IMR-90 (cell line): Measurements from ENCODE around the gene PPP2R5E. TPM values are rescaled to one million over a fixed set of nuclear protein-coding genes. Genes with fewer than 3 reads are reported as not detected.
A peak's percentile ranks its signal among the peaks of the same experiment; 100 is the strongest.

Experiments
- ATAC-seq: fragments of 200-7000 bp; cut with Tn5 transposase; 2 replicates; pipeline ENCODE4 v1.9.1; 2020; ENCODE audit warnings: low read depth, mild to moderate bottlenecking, moderate library complexity
- BruUV-seq: library from RNA; stranded (reverse); fragments of 400-500 nt; replicated peaks from 2 replicates; lab custom pipeline; 2021; lab: Mats Ljungman, UMichigan
- CTCF ChIA-PET: fragments of 300-600 bp; formaldehyde crosslinking; extraction: SDS; loops from one replicate; lab custom pipeline; 2021; ENCODE audit warnings: antibody characterized with exemption; lab: Yijun Ruan, JAX
- POLR2A ChIA-PET: fragments of 300-600 bp; sonication (Branson Sonifier 250); formaldehyde crosslinking; loops from one replicate; lab custom pipeline; 2022; ENCODE audit warnings: antibody characterized with exemption; ENCODE audit not compliant: unreplicated experiment; lab: Charles Lee
- DNase-seq: peaks from one replicate; pipeline ENCODE4 v3.0.0; 2013
- H2AFZ ChIP-seq: replicated peaks from 2 replicates; pipeline ENCODE3; 2013; ENCODE audit warnings: low read length, mild to moderate bottlenecking; ENCODE audit not compliant: poor library complexity
- H2AK5ac ChIP-seq: 2 replicates; pipeline ENCODE4 v1.6.1; 2013; ENCODE audit warnings: low read depth, low read length, inconsistent platforms
- H2AK9ac ChIP-seq: replicated peaks from 2 replicates; pipeline ENCODE3; 2013; ENCODE audit warnings: mild to moderate bottlenecking, low read depth, low read length, moderate library complexity; ENCODE audit not compliant: poor library complexity
- H2BK120ac ChIP-seq: 2 replicates; pipeline ENCODE4 v1.6.1; 2013; ENCODE audit warnings: low read depth, low read length, inconsistent platforms
- H2BK15ac ChIP-seq: 3 replicates; pipeline ENCODE4 v1.6.1; 2013; ENCODE audit warnings: low read depth, low read length, inconsistent platforms
- H2BK20ac ChIP-seq: 2 replicates; pipeline ENCODE4 v1.6.1; 2013; ENCODE audit warnings: low read depth, mild to moderate bottlenecking, inconsistent platforms, low read length, moderate library complexity
- H2BK5ac ChIP-seq: 2 replicates; pipeline ENCODE4 v1.6.1; 2013; ENCODE audit warnings: mild to moderate bottlenecking, low read depth, low read length, inconsistent platforms; ENCODE audit not compliant: poor library complexity, severe bottlenecking
- H3K14ac ChIP-seq: replicated peaks from 2 replicates; pipeline ENCODE4 v1.6.1; 2013; ENCODE audit warnings: low read depth, low read length, inconsistent platforms
- H3K18ac ChIP-seq: 2 replicates; pipeline ENCODE4 v1.6.1; 2013; ENCODE audit warnings: low read depth, low read length, control low read depth
- H3K23ac ChIP-seq: 2 replicates; pipeline ENCODE4 v1.6.1; 2013; ENCODE audit warnings: low read depth, low read length, inconsistent platforms
- H3K27ac ChIP-seq: 2 replicates; pipeline ENCODE4 v1.5.1; 2013; ENCODE audit warnings: mild to moderate bottlenecking, control low read depth, low read length; ENCODE audit not compliant: insufficient read depth
- H3K27me3 ChIP-seq: 2 replicates; pipeline ENCODE4 v1.6.1; 2013; ENCODE audit warnings: low read length; ENCODE audit not compliant: control insufficient read depth, insufficient read depth
- H3K36me3 ChIP-seq: 2 replicates; pipeline ENCODE4 v1.6.1; 2013; ENCODE audit warnings: low read length, mixed read lengths; ENCODE audit not compliant: control insufficient read depth, insufficient read depth
- H3K4ac ChIP-seq: 2 replicates; pipeline ENCODE4 v1.6.1; 2013; ENCODE audit warnings: low read depth, low read length, inconsistent platforms
- H3K4me1 ChIP-seq: 2 replicates; pipeline ENCODE4 v1.6.1; 2013; ENCODE audit warnings: low read length, mixed read lengths; ENCODE audit not compliant: control insufficient read depth, insufficient read depth
- H3K4me2 ChIP-seq: 2 replicates; pipeline ENCODE4 v1.6.1; 2013; ENCODE audit warnings: low read depth, mild to moderate bottlenecking, control low read depth, low read length, moderate library complexity
- H3K4me3 ChIP-seq: 2 replicates; pipeline ENCODE4 v1.5.1; 2013; ENCODE audit warnings: low read depth, mild to moderate bottlenecking, control low read depth, low read length, moderate library complexity; ENCODE audit not compliant: insufficient read depth
- H3K56ac ChIP-seq: 2 replicates; pipeline ENCODE4 v1.6.1; 2013; ENCODE audit warnings: low read length, inconsistent platforms; ENCODE audit not compliant: insufficient read depth; ENCODE audit errors: extremely low read depth
- H3K79me1 ChIP-seq, 2 experiments: 2 replicates each; pipeline ENCODE4 v1.6.1; 2013; ENCODE audit warnings: low read length in 2 of 2, inconsistent platforms in 1 of 2, low read depth in 1 of 2
- H3K9ac ChIP-seq: 2 replicates; pipeline ENCODE4 v1.6.1; 2013; ENCODE audit warnings: low read depth, low read length, control low read depth
- H3K9me1 ChIP-seq: 2 replicates; pipeline ENCODE4 v1.6.1; 2013; ENCODE audit warnings: low read length, inconsistent platforms; ENCODE audit not compliant: insufficient read depth
- H3K9me3 ChIP-seq: 2 replicates; pipeline ENCODE4 v1.6.1; 2013; ENCODE audit warnings: low read length; ENCODE audit not compliant: control insufficient read depth, insufficient read depth
- H4K20me1 ChIP-seq: 2 replicates; pipeline ENCODE4 v1.6.1; 2013; ENCODE audit warnings: low read length, inconsistent platforms; ENCODE audit not compliant: insufficient read depth
- H4K5ac ChIP-seq: 2 replicates; pipeline ENCODE4 v1.6.1; 2013; ENCODE audit warnings: mild to moderate bottlenecking, low read depth, low read length, control low read depth
- H4K8ac ChIP-seq, 2 experiments: 2 replicates each; pipeline ENCODE4 v1.6.1; 2013; ENCODE audit warnings: low read depth in 2 of 2, low read length in 2 of 2, control low read depth in 1 of 2, inconsistent platforms in 1 of 2
- H4K91ac ChIP-seq: 2 replicates; pipeline ENCODE4 v1.6.1; 2013; ENCODE audit warnings: low read depth, low read length, inconsistent platforms; ENCODE audit not compliant: insufficient read depth
- CTCF ChIP-seq: conservative IDR thresholded peaks from 2 replicates; pipeline ENCODE4 v1.5.1; 2012; ENCODE audit warnings: mild to moderate bottlenecking, low read depth, low read length, improper control_type of control experiment
- MAFK ChIP-seq: IDR thresholded peaks from 2 replicates; pipeline ENCODE4 v1.6.1; 2012; ENCODE audit warnings: low read depth, low read length, improper control_type of control experiment
- WGBS, 2 experiments: methylation state at CpG; one replicate each; pipeline versions ENCODE4 v1.1.5 to v1.1.7; 2013; ENCODE audit warnings: missing lambda C conversion rate in 2 of 2; ENCODE audit not compliant: insufficient read length in 1 of 2; ENCODE audit errors: extremely low coverage in 2 of 2; 5-methylcytosine and 5-hydroxymethylcytosine counted together
- dilution Hi-C: fragments of 300-500 bp; cut with HindIII; formaldehyde crosslinking; loops from one replicate; pipeline ENCODE4 v1.14.3; 2018; ENCODE audit warnings: low sequenced_read_pairs; ENCODE audit not compliant: unreplicated experiment
- in situ Hi-C: fragments of 300-500 bp; cut with MboI; formaldehyde crosslinking; loops from 3 replicates; pipeline ENCODE4 v1.14.3; 2019; ENCODE audit warnings: low sequenced_read_pairs, inconsistent platforms, mixed read lengths
- intact Hi-C: fragments of 100-400 bp; cut with micrococcal nuclease; formaldehyde crosslinking; loops from 2 replicates; pipeline ENCODE4 v1.10.0; 2022
- polyA plus RNA-seq, 3 experiments: library from polyadenylated mRNA; depleted of rRNA; stranded (reverse); fragments of >200 nt; gene quantifications; 2 replicates each; pipeline ENCODE4 v1.2.3, GENCODE V29; 2012; ENCODE audit warnings: low replicate concordance in 1 of 3
- total RNA-seq: library from RNA; depleted of rRNA; stranded (reverse); fragments of >200 nt; gene quantifications from 2 replicates; pipeline ENCODE4 v1.2.3, GENCODE V29; 2012

PPP2R5E gene
- total and polyA plus RNA-seq, 2 of the 4 experiments (the other 2 are of a cell fraction), result 9.7 to 12.2 TPM

GRCh38 chr14:63378444-63378843 lies 164.7 kb downstream of the PPP2R5E start:
- no CpG with 5 or more reads among the region's 2 CpGs for WGBS, 2 experiments

More at GRCh38 chr14:63378444-63378843, 164.7 kb downstream of the PPP2R5E start:
- H3K14ac ChIP-seq, result no peak overlapping the region
- no peaks in the 10 kb centered on the region for H3K27me3 ChIP-seq
- no peak overlapping the region for H2BK120ac ChIP-seq
- in situ Hi-C loops (loop anchor here (25.0 kb wide), 1 partner anchor 384 kb away; no protein-coding TSS in a partner anchor), dilution Hi-C loops (no loop called here), intact Hi-C loops (no loop called here)
- no peak overlapping the region for H2AK5ac ChIP-seq
- ChIA-PET POLR2A (no interaction called here), CTCF (interaction anchor here (0.6 kb wide), 1 partner anchor 159 kb away, joined by 3 read pairs; no protein-coding TSS in a partner anchor)
- H3K9ac ChIP-seq, result no peak overlapping the region
- H3K79me1 ChIP-seq, result peaks cover 2 to 3% of the 10 kb centered on the region in 2 experiments; a peak in 1 of 4 replicates
- H4K91ac ChIP-seq, result no peak overlapping the region
- H3K56ac ChIP-seq, result no peak overlapping the region
- H3K4me1 ChIP-seq, result no peaks in the 10 kb centered on the region
- no peak overlapping the region for H4K5ac ChIP-seq
- no peak overlapping the region for H3K4me3 ChIP-seq
- peaks cover 11% of the 10 kb centered on the region; the same call in 1 of the 2 replicates for H3K36me3 ChIP-seq
- H3K4me2 ChIP-seq, result no peak overlapping the region
- TF ChIP-seq CTCF, result no peak
- peak; percentile 62 for TF ChIP-seq MAFK
- H3K9me3 ChIP-seq, result no peaks in the 10 kb centered on the region
- no peak overlapping the region for H3K4ac ChIP-seq
- DNase-seq (no peak), ATAC-seq (no peak)
- no peak overlapping the region for H4K8ac ChIP-seq
- no peak overlapping the region for H3K27ac ChIP-seq
- no peaks in the 10 kb centered on the region for H3K9me1 ChIP-seq
- no TSS peak for BruUV-seq
- no peak overlapping the region for H2BK20ac ChIP-seq
- no peak overlapping the region for H3K18ac ChIP-seq
- H3K23ac ChIP-seq, result no peak overlapping the region
- no peak overlapping the region for H2BK15ac ChIP-seq
- H2AFZ ChIP-seq, result no peak overlapping the region
- no peak overlapping the region for H2BK5ac ChIP-seq
- H2AK9ac ChIP-seq, result no peak overlapping the region
- no peaks in the 10 kb centered on the region for H4K20me1 ChIP-seq
